Thoracic aorta (tissue), 2 donors: ENCODE data around the gene CTNNA2. TPM values are rescaled to one million over a fixed set of nuclear protein-coding genes. Genes with fewer than 3 reads are reported as not detected.

Experiments used
- ATAC-seq: fragments of 150-250 bp; one replicate; pipeline ENCODE4 v1.8.0; 2017; ENCODE audit warnings: low read depth; ENCODE audit not compliant: insufficient number of reproducible peaks, low FRiP score
- DNase-seq: peaks from one replicate; pipeline ENCODE4 v3.0.0-alpha.2; 2020; ENCODE audit warnings: low spot score
- H3K27ac ChIP-seq, 2 donors: fragments of 200-600 bp; sonication (generic); 1 replicate in 1 of 2; 2 replicates in 1 of 2; pipeline ENCODE4 v1.5.1; 2016; ENCODE audit warnings: mild to moderate bottlenecking in 2 of 2, moderate library complexity in 2 of 2
- H3K27me3 ChIP-seq: fragments of 200-600 bp; sonication (generic); replicated peaks from 2 replicates; pipeline ENCODE4 v1.6.0; 2016; ENCODE audit warnings: mild to moderate bottlenecking; ENCODE audit not compliant: insufficient read depth
- H3K36me3 ChIP-seq: fragments of 200-600 bp; sonication (generic); one replicate; pipeline ENCODE4 v1.5.1; 2016
- H3K4me1 ChIP-seq, 2 donors: fragments of 200-600 bp; sonication (generic); 1 replicate in 1 of 2; 2 replicates in 1 of 2; pipeline versions ENCODE4 v1.5.1 to v1.6.0; 2016; ENCODE audit warnings: low read depth in 2 of 2, mild to moderate bottlenecking in 1 of 2; ENCODE audit not compliant: control insufficient read depth in 1 of 2
- H3K4me3 ChIP-seq: fragments of 200-600 bp; sonication (generic); 2 replicates; pipeline ENCODE4 v1.5.1; 2016; ENCODE audit warnings: mild to moderate bottlenecking
- H3K9me3 ChIP-seq: fragments of 200-600 bp; sonication (generic); 2 replicates; pipeline ENCODE4 v1.5.1; 2016
- CTCF ChIP-seq: fragments of 200-600 bp; sonication (generic); IDR thresholded peaks from one replicate; pipeline ENCODE4 v1.5.1; 2019; ENCODE audit warnings: antibody characterized with exemption
- total RNA-seq, 2 donors: library from RNA; depleted of rRNA; stranded (reverse); fragments of >200 nt; gene quantifications; one replicate each; pipeline versions ENCODE4 v1.1.0 to v1.2.3, GENCODE V29; 2016

The CTNNA2 gene
- total RNA-seq, 2 donors from 2014 or later: not detected

GRCh38 chr2:79844011-79844410 is 331.2 kb downstream of the CTNNA2 start:
- Histone ChIP-seq H3K36me3 (no peaks in the 10 kb centered on the region), H3K4me1 (no peaks in the 10 kb centered on the region), H3K27ac (no peak overlapping the region), H3K4me3 (no peak overlapping the region), H3K27me3 (no peaks in the 10 kb centered on the region), H3K9me3 (no peaks in the 10 kb centered on the region)
- no peak for TF ChIP-seq CTCF
- no peak for ATAC-seq
- no peak for DNase-seq

- no peak for DNase-seq
- Histone ChIP-seq H3K4me3 (no peak overlapping the region), H3K27ac (no peak overlapping the region), H3K9me3 (no peaks in the 10 kb centered on the region), H3K4me1 (no peaks in the 10 kb centered on the region), H3K27me3 (no peaks in the 10 kb centered on the region), H3K36me3 (no peaks in the 10 kb centered on the region)
- no peak for ATAC-seq
- TF ChIP-seq CTCF: no peak
Observed at GRCh38 chr2:79846878-79847277, 334.0 kb downstream of the CTNNA2 start.

- DNase-seq: no peak
- Histone ChIP-seq H3K4me1 (no peaks in the 10 kb centered on the region), H3K27ac (no peak overlapping the region), H3K27me3 (no peaks in the 10 kb centered on the region), H3K4me3 (no peak overlapping the region), H3K36me3 (no peaks in the 10 kb centered on the region), H3K9me3 (no peaks in the 10 kb centered on the region)
- no peak for TF ChIP-seq CTCF
- no peak for ATAC-seq
Observed at GRCh38 chr2:79849241-79849640, 336.4 kb downstream of the CTNNA2 start.

- H3K4me3 ChIP-seq: no peak overlapping the region
- H3K27ac ChIP-seq: no peak overlapping the region
- no peaks in the 10 kb centered on the region for H3K4me1 ChIP-seq
- TF ChIP-seq CTCF: no peak
- DNase-seq: no peak
- no peaks in the 10 kb centered on the region for H3K9me3 ChIP-seq
- H3K27me3 ChIP-seq: no peaks in the 10 kb centered on the region
- no peaks in the 10 kb centered on the region for H3K36me3 ChIP-seq
- ATAC-seq: no peak
Observed at GRCh38 chr2:79849949-79850348, 337.1 kb downstream of the CTNNA2 start.

- Histone ChIP-seq H3K9me3 (no peaks in the 10 kb centered on the region), H3K36me3 (no peaks in the 10 kb centered on the region), H3K4me3 (no peak overlapping the region), H3K27me3 (no peaks in the 10 kb centered on the region), H3K4me1 (no peaks in the 10 kb centered on the region), H3K27ac (no peak overlapping the region)
- DNase-seq (no peak), ATAC-seq (no peak)
- TF ChIP-seq CTCF: no peak
Observed at GRCh38 chr2:79850912-79851311, 338.1 kb downstream of the CTNNA2 start.
